ENCODE results near the gene TAGLN2.

- TF ChIP-seq GATA3 (IDR thresholded peaks at IDR 0.05; ENCODE audit: low read depth, low read length) = no peak
- no peak for TF ChIP-seq GATA2 (IDR thresholded peaks at IDR 0.05; ENCODE audit: low read depth, low read length)
Measured at GRCh38 chr1:159921251-159921650, 4.1 kb downstream of the TAGLN2 start.

Measured in SH-SY5Y (cell line).